VCaP (cell line): ENCODE measurements around the gene BMAL1.

Experiments
- H3K27ac ChIP-seq: fragments of 450-650 bp; 2 replicates; pipeline ENCODE4 v1.5.1; 2017
- TF ChIP-seq, protein P1 (sequence below): fragments of 450-650 bp; conservative IDR thresholded peaks from 2 replicates; pipeline ENCODE4 v1.5.1; 2017; ENCODE audit warnings: mild to moderate bottlenecking, moderate library complexity

Gene BMAL1

DNA sequence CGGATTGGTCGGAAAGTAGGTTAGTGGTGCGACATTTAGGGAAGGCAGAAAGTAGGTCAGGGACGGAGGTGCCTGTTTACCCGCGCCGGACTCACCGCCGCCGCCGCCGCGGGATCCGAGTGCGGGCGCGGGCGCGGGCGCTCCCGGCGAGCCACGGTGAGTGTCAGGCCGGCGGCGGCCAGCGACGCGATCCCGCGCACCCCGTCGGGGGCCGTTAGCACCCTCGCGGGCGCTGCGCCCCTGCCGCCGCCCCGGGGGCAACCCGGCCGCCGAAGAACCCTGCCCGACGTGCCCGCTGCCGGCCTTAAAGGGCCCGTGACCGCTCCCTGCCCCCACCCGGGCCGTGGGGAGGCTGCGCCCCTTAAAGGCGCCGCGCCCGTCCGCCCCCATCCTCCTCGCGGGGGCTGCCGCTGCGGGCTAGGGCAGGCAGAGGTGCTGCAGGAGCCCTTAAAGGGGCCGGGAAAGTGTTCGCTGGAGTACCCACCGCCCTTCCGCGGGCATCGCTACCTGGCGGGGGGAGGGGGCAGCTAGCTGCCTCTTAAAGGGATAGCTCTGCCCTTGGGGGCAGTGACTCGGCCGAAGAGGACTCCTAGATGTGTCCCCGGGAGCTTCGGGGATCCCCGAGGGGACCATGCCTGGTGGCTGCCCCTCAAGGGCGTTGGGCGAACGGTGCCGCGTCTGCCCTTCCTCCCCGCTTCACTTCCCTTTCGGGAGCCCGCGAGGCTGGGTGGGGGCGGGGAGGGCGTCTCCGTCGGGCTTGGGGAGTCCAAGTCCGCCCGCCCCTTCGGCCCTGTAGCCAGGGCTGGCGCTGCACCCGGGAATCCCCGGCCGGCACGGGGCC, at the start of gene BMAL1:
BMAL1 (plus strand) TSS at position 23 of the 841 bp plus-strand sequence. CDS start 76,519 bp downstream, outside the sequence.
- peak within 1 kb of the TSS; percentile 56 for H3K27ac ChIP-seq
- TF ChIP-seq, protein P1, sequence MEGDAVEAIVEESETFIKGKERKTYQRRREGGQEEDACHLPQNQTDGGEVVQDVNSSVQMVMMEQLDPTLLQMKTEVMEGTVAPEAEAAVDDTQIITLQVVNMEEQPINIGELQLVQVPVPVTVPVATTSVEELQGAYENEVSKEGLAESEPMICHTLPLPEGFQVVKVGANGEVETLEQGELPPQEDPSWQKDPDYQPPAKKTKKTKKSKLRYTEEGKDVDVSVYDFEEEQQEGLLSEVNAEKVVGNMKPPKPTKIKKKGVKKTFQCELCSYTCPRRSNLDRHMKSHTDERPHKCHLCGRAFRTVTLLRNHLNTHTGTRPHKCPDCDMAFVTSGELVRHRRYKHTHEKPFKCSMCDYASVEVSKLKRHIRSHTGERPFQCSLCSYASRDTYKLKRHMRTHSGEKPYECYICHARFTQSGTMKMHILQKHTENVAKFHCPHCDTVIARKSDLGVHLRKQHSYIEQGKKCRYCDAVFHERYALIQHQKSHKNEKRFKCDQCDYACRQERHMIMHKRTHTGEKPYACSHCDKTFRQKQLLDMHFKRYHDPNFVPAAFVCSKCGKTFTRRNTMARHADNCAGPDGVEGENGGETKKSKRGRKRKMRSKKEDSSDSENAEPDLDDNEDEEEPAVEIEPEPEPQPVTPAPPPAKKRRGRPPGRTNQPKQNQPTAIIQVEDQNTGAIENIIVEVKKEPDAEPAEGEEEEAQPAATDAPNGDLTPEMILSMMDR: no peak

DNA sequence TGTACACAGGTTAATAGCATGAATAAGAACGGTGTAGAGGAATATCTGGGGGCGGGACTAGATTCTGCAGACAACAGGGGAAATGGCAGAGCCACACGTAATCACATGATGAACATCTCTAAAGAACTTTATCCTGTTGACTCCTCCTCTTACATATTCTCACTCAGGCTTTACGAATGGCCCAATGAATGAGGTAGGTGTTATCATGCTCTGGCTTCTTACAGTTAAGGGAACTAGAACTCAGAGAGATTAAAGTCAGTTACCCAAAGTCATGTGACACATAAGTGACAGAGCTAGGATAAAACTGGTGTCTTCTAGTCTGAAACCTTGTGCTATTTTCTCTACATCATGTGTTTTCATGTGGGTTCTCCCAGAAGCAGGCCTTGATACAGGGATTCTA, 49.0 kb upstream of the BMAL1 start:
- no peak overlapping the region for H3K27ac ChIP-seq
- TF ChIP-seq, protein P1: no peak

GRCh38 chr11:13229136-13229535, 48.5 kb upstream of the BMAL1 start:
- TF ChIP-seq, protein P1: no peak
- no peak overlapping the region for H3K27ac ChIP-seq

- H3K27ac ChIP-seq: no peak overlapping the region
- TF ChIP-seq, protein P1: no peak
Observed at GRCh38 chr11:13229711-13230318, 47.8 kb upstream of the BMAL1 start.

GRCh38 chr11:13233173-13233745, 44.3 kb upstream of the BMAL1 start:
- H3K27ac ChIP-seq: no peak overlapping the region
- TF ChIP-seq, protein P1: no peak

- TF ChIP-seq, protein P1: no peak
- no peak overlapping the region for H3K27ac ChIP-seq
Observed at GRCh38 chr11:13235895-13236294, 41.7 kb upstream of the BMAL1 start.

DNA sequence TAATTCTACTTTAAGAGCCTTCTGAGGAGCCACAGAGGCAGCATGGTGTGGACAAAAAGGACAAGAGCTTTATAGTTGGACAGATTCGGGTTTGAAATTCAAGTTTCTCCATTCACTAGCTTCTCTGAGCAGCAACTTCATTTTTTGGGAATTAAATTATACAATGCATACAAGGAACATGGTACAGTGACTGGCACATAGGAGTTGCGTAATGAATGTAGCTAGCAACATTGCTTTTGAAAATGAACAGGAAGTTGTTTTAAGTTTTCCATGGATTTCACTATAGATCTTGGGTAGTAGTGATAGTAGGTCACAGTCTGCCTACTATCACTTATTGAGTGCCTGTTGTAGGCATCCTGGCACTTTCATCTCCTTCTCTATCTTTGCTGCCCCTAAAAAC, 41.0 kb upstream of the BMAL1 start:
- TF ChIP-seq, protein P1: no peak

More for the DNA sequence above, 41.0 kb upstream of the BMAL1 start:
- no peak overlapping the region for H3K27ac ChIP-seq
